Omental fat pad (tissue), 4 donors: ENCODE data around the gene ALKBH2. TPM values are rescaled to one million over a fixed set of nuclear protein-coding genes. Genes with fewer than 3 reads are reported as not detected.

Source experiments
- ATAC-seq: fragments of 150-250 bp; one replicate; pipeline ENCODE4 v1.9.1; 2016; ENCODE audit warnings: mild to moderate bottlenecking, moderate library complexity; ENCODE audit not compliant: low FRiP score
- DNase-seq: peaks from one replicate; pipeline ENCODE4 v3.0.0-alpha.2; 2019; ENCODE audit warnings: low spot score
- CTCF ChIP-seq, 3 donors: fragments of 450-650 bp; IDR thresholded peaks; one replicate each; pipeline ENCODE4 v1.5.1; 2016 to 2017; ENCODE audit warnings: antibody characterized with exemption in 3 of 3, mild to moderate bottlenecking in 3 of 3, moderate library complexity in 2 of 3
- total RNA-seq, 4 donors: library from RNA; depleted of rRNA; stranded (reverse); fragments of >200 nt; gene quantifications; one replicate each; pipeline ENCODE4 v1.1.0, GENCODE V29; 2016

ALKBH2 gene
- total RNA-seq, 4 donors from 2014 or later: 15.3 to 34.0 (median 17.5) TPM

- no peak for DNase-seq
- no peak for ATAC-seq
- no peak for TF ChIP-seq CTCF (IDR thresholded peaks at IDR 0.05)
These were observed 7.5 kb upstream of the ALKBH2 start for GRCh38 chr12:109100741-109101140.

GRCh38 chr12:109099431-109100020 is 6.3 kb upstream of the ALKBH2 start:
- TF ChIP-seq CTCF (IDR thresholded peaks at IDR 0.05): no peak
- ATAC-seq: no peak
- DNase-seq: no peak

- no peak for TF ChIP-seq CTCF (IDR thresholded peaks at IDR 0.05)
- DNase-seq (no peak), ATAC-seq (no peak)
These were observed 5.4 kb upstream of the ALKBH2 start for GRCh38 chr12:109098651-109099050.

GRCh38 chr12:109098183-109098604 is 4.9 kb upstream of the ALKBH2 start:
- TF ChIP-seq CTCF (IDR thresholded peaks at IDR 0.05): no peak
- DNase-seq: peak; percentile 39
- ATAC-seq: peak; percentile 21

GRCh38 chr12:109097435-109098182 is 4.3 kb upstream of the ALKBH2 start, which contains the start of gene UNG:
Gene UNG, plus strand, starts transcription at chr12:109097597. Its CDS starts 83 bp downstream, at chr12:109097680.
- ATAC-seq (peak; percentile 84), DNase-seq (peak; percentile 97)
- TF ChIP-seq CTCF (IDR thresholded peaks at IDR 0.05): no peak

GRCh38 chr12:109097140-109097434 is 3.8 kb upstream of the ALKBH2 start:
- no peak for TF ChIP-seq CTCF (IDR thresholded peaks at IDR 0.05)
- no peak for ATAC-seq
- no peak for DNase-seq

- DNase-seq: no peak
- no peak for TF ChIP-seq CTCF (IDR thresholded peaks at IDR 0.05)
- ATAC-seq: no peak
These were observed 713 bp downstream of the ALKBH2 start for GRCh38 chr12:109092497-109093021.
